Measurements from ENCODE around the gene IPCEF1.

GRCh38 chr6:154289818-154290508, 66.6 kb downstream of the IPCEF1 start:
- TF ChIP-seq CTCF (IDR thresholded peaks at IDR 0.05): no peak
- TF ChIP-seq POLR2A (IDR thresholded peaks at IDR 0.05): no peak
